ENCODE data around the gene SF1. TPM values are rescaled to one million over a fixed set of nuclear protein-coding genes. Genes with fewer than 3 reads are reported as not detected.

SF1 gene
- total RNA-seq, 1 donor from 2014 or later: 102 TPM

DNA sequence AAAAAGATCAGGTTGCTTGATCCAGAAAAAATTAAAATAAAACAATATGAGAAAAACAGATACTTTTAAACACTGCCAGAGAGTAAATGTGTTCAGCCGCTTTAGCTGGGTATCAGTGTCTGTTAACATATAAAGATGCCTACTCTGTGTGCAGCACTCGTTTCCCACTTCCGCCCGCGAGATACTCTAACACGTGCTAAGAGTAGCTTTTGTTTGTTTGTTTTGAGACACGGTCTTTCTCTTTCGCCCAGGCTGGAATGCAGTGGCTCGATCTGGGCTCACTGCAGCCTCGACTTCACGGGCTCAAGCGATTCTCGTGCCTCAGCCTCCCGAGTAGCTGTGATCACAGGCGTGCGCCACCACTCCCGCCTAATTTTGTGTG is 32.5 kb upstream of the SF1 start:
- Histone ChIP-seq H3K4me3 (ENCODE audit: low read length in 3 of 3) (peak overlapping the region; percentile 67 to 79 (median 77)), H3K36me3 (ENCODE audit: control insufficient read depth in 3 of 3, insufficient read depth in 3 of 3, low read length in 3 of 3) (peaks cover 18 to 21% (median 20%) of the 10 kb centered on the region in 3 donors), H3K9me3 (ENCODE audit: control insufficient read depth in 3 of 3, low read length in 3 of 3) (no peaks in the 10 kb centered on the region), H3K27ac (ENCODE audit: low read depth, low read length) (no peak overlapping the region), H3K9ac (ENCODE audit: low read depth in 1 of 3, low read length in 3 of 3) (peak overlapping the region; percentile 42 to 57 (median 47)), H3K4me1 (ENCODE audit: control insufficient read depth in 3 of 3, insufficient read depth in 3 of 3, low read length in 3 of 3) (peaks cover 10 to 12% (median 12%) of the 10 kb centered on the region in 3 donors), H3K27me3 (ENCODE audit: control insufficient read depth in 3 of 3, insufficient read depth in 3 of 3, low read length in 3 of 3) (no peaks in the 10 kb centered on the region)

DNA sequence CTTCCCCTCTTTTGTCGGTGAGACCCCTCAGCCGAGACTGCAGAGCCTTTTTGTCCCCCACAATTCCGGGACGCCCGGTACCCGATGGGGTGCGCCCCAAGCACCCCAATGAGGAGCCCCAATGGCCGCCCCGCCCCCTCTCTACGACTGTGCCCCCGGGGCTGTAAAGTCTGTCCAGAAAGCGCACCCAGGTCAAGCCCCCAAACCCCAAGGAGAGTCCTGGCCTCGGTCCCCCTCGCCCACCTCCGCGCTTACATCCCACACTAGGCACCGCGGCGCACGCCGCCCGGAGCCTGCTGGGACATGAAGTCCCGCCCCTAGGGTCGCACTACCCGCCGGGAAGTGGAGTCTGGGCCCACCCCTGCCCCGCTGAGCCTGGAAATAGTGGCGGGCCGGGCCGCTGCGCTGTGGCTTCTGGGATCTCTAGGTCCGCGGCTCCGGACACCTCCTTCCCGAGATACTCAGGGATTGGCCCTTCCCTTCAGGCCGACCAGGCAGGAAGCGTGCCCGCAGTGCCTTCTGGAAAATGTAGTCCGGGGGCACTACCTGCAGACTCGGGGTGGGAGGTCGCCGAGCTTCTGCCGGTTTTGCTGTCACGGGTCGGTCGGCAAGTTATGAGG is 32.0 kb upstream of the SF1 start, which contains the start of gene MEN1:
MEN1 (minus strand) TSS at position 281 of the 620 bp plus-strand sequence. CDS start 442 bp downstream, outside the sequence.
- peak within 1 kb of the TSS; percentile 67 to 82 (median 70) for H3K9ac ChIP-seq (ENCODE audit: low read depth in 1 of 3, low read length in 3 of 3)
- peaks cover 10 to 12% (median 12%) of the 10 kb centered on the region in 3 donors for H3K4me1 ChIP-seq (ENCODE audit: control insufficient read depth in 3 of 3, insufficient read depth in 3 of 3, low read length in 3 of 3)
- no peaks in the 10 kb centered on the region for H3K9me3 ChIP-seq (ENCODE audit: control insufficient read depth in 3 of 3, low read length in 3 of 3)
- H3K36me3 ChIP-seq (ENCODE audit: control insufficient read depth in 3 of 3, insufficient read depth in 3 of 3, low read length in 3 of 3): peaks cover 23 to 25% (median 24%) of the 10 kb centered on the region in 3 donors
- H3K4me3 ChIP-seq (ENCODE audit: low read length in 3 of 3): peak within 1 kb of the TSS; percentile 77 to 86 (median 79)
- peak within 1 kb of the TSS; percentile 9 for H3K27ac ChIP-seq (ENCODE audit: low read depth, low read length)
- no peaks in the 10 kb centered on the region for H3K27me3 ChIP-seq (ENCODE audit: control insufficient read depth in 3 of 3, insufficient read depth in 3 of 3, low read length in 3 of 3)

DNA sequence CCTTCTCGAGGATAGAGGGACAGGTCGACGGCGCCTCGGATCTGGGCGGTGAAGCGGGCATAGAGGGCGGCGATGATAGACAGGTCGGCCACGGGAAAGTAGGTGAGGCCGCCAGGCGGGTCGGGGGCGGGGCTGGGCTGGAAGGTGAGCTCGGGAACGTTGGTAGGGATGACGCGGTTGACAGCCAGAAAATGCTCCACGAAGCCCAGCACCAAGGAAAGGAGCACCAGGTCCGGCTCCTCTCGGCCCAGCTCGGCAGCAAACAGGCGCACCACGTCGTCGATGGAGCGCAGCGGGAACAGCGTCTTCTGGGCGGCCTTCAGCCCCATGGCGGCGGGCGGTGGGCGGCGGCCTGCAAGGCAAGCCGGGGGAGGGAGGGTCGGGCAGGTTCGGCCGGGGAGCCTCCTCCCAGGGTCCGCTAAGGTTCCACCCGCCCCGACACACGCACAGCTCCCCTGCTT is 31.5 kb upstream of the SF1 start:
- Histone ChIP-seq H3K36me3 (ENCODE audit: control insufficient read depth in 3 of 3, insufficient read depth in 3 of 3, low read length in 3 of 3) (peaks cover 27 to 30% (median 29%) of the 10 kb centered on the region in 3 donors), H3K9ac (ENCODE audit: low read depth in 1 of 3, low read length in 3 of 3) (peak overlapping the region; percentile 67 to 82 (median 70)), H3K27me3 (ENCODE audit: control insufficient read depth in 3 of 3, insufficient read depth in 3 of 3, low read length in 3 of 3) (no peaks in the 10 kb centered on the region), H3K4me3 (ENCODE audit: low read length in 3 of 3) (peak overlapping the region; percentile 77 to 86 (median 79)), H3K27ac (ENCODE audit: low read depth, low read length) (no peak overlapping the region), H3K4me1 (ENCODE audit: control insufficient read depth in 3 of 3, insufficient read depth in 3 of 3, low read length in 3 of 3) (peaks cover 10 to 12% (median 12%) of the 10 kb centered on the region in 3 donors), H3K9me3 (ENCODE audit: control insufficient read depth in 3 of 3, low read length in 3 of 3) (no peaks in the 10 kb centered on the region)

DNA sequence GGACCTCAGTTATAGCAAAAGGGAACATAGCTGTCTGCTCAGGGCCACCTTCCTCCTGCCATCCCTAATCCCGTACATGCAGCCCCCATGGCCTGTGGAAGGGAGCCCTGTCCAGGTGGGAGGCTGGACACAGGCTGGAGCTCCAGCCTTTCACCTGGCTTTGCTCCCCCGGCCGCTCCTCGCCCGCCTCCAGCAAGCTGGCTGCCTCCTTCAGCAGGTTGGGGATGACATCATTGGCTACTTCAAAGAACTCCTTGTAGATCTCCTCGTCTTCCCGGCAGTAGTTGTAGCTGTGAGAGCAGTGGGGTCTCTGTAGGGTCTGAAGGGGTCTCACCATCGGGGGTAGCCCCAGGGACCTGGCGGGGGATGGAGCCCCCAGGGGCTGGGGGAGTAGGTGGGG is 27.1 kb upstream of the SF1 start:
- Histone ChIP-seq H3K27ac (ENCODE audit: low read depth, low read length) (no peak overlapping the region), H3K4me1 (ENCODE audit: control insufficient read depth in 3 of 3, insufficient read depth in 3 of 3, low read length in 3 of 3) (peaks cover 18 to 30% (median 29%) of the 10 kb centered on the region in 3 donors), H3K27me3 (ENCODE audit: control insufficient read depth in 3 of 3, insufficient read depth in 3 of 3, low read length in 3 of 3) (no peaks in the 10 kb centered on the region), H3K9ac (ENCODE audit: low read depth in 1 of 3, low read length in 3 of 3) (no peak overlapping the region), H3K9me3 (ENCODE audit: control insufficient read depth in 3 of 3, low read length in 3 of 3) (no peaks in the 10 kb centered on the region), H3K4me3 (ENCODE audit: low read length in 3 of 3) (no peak overlapping the region), H3K36me3 (ENCODE audit: control insufficient read depth in 3 of 3, insufficient read depth in 3 of 3, low read length in 3 of 3) (peaks cover 30 to 35% (median 34%) of the 10 kb centered on the region in 3 donors)

DNA sequence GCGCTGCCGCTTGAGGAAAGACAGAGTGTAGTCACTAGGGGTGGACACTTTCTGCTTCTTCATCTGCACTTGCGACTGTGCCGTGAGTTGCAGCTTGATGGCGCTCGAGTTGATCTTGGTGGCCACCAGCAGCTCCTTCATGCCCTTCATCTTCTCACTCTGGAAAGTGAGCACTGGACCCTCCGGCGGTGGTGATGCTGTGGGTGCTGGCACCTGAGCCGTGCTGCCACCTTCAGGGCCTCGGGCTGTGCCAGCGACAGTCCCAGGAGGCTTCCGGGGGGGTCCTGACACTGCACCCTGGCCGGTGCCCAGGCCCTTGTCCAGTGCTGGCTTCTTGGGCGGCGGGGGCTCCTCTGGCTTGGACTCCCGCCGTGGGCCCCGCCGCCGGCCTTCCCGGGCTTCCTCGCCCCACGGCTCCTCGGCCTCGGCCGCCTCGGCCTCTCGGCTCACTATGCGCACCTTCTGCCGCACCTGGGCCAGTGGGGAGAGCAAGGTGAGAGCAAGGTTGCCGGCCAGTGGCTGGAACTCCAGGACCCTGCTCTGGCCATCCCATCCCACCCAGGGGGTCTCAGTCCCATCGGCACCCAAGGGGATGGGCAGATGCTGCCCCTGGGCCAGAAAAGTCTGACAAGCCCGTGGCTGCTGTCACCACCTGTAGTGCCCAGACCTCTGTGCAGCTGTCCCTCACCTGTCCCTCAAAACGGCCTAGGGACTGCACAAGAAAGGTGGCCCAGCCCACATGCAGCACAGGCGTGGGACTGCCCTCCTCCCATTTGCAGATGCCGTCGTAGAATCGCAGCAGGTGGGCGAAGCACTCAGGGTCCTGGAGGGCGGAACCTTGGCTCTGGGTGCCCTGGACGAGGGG is 26.2 kb upstream of the SF1 start:
- Histone ChIP-seq H3K4me1 (ENCODE audit: control insufficient read depth in 3 of 3, insufficient read depth in 3 of 3, low read length in 3 of 3) (peaks cover 15 to 26% (median 23%) of the 10 kb centered on the region in 3 donors), H3K9me3 (ENCODE audit: control insufficient read depth in 3 of 3, low read length in 3 of 3) (no peaks in the 10 kb centered on the region), H3K9ac (ENCODE audit: low read depth in 1 of 3, low read length in 3 of 3) (peak overlapping the region in 1 of 3 donors; percentile 70), H3K4me3 (ENCODE audit: low read length in 3 of 3) (no peak overlapping the region), H3K27me3 (ENCODE audit: control insufficient read depth in 3 of 3, insufficient read depth in 3 of 3, low read length in 3 of 3) (no peaks in the 10 kb centered on the region), H3K36me3 (ENCODE audit: control insufficient read depth in 3 of 3, insufficient read depth in 3 of 3, low read length in 3 of 3) (peaks cover 30 to 35% (median 34%) of the 10 kb centered on the region in 3 donors), H3K27ac (ENCODE audit: low read depth, low read length) (no peak overlapping the region)

DNA sequence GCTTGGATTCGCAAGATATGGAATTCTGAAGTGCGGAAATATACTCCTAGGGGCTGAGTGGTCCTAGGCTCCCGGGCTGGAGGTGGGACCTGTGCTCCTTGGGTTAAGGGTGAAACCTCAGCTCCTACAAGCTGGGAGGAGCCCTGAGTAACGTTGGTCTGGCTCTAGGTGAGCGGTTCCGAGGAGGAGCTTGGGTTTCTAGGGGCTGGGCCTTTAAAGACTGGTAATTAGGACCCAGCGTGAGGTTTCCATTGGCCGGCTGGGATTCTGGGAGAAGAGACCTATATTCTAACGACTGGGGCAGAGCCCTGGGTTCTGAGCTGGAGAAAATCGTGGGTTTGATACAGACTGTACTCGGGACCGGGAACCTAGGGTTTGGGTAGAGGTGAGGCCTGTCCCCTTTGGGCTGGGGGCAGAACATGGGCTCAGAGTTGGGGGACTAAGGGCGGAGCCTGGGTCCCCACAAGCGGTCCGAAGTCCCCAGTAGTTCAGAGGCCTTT is 25.6 kb upstream of the SF1 start:
- peak overlapping the region; percentile 68 to 79 (median 70) for H3K9ac ChIP-seq (ENCODE audit: low read depth in 1 of 3, low read length in 3 of 3)
- peaks cover 11 to 21% (median 18%) of the 10 kb centered on the region in 3 donors for H3K4me1 ChIP-seq (ENCODE audit: control insufficient read depth in 3 of 3, insufficient read depth in 3 of 3, low read length in 3 of 3)
- H3K27ac ChIP-seq (ENCODE audit: low read depth, low read length): peak overlapping the region; percentile 60
- no peaks in the 10 kb centered on the region for H3K9me3 ChIP-seq (ENCODE audit: control insufficient read depth in 3 of 3, low read length in 3 of 3)
- H3K27me3 ChIP-seq (ENCODE audit: control insufficient read depth in 3 of 3, insufficient read depth in 3 of 3, low read length in 3 of 3): no peaks in the 10 kb centered on the region
- H3K4me3 ChIP-seq (ENCODE audit: low read length in 3 of 3): peak overlapping the region; percentile 69 to 79 (median 73)
- H3K36me3 ChIP-seq (ENCODE audit: control insufficient read depth in 3 of 3, insufficient read depth in 3 of 3, low read length in 3 of 3): peaks cover 30 to 35% (median 34%) of the 10 kb centered on the region in 3 donors

DNA sequence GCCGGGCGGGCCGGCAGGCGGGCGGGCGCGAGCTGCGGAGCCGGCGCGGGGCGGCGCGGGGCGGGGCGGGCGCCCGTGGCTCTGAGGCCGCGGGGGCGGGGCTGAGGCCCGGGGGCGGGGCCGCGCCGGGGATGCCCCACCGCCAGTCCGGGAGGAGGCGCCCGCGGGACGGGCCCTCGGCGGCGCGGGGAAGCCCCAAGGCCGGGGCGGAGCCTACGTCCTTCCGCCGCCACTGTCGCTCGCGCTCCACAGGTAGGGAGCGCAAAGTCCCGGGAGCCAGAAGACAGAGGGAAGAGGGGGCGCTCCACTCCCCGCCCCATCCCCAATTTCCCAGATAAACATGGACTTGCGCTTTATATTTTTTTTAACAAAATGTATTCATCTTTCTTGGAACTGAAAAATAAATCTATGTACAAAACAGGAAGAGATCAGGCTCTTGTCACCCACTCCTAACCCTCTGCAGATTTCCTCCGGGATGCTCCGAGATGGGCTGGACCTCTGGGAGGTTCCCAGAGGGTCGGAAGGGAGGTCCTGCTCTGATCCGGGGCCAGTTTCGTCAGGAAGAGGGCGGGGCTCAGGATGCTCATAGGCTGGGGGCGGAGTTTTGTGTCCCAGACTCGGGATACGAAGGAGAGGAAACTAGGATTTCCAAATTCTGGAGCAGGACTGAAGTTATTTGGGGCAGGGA is 25.0 kb upstream of the SF1 start, which contains the start of gene MAP4K2:
MAP4K2 (minus strand) TSS at position 57 of the 688 bp plus-strand sequence. CDS start 65 bp downstream, outside the sequence.
- H3K27ac ChIP-seq (ENCODE audit: low read depth, low read length): peak within 1 kb of the TSS; percentile 60
- no peaks in the 10 kb centered on the region for H3K9me3 ChIP-seq (ENCODE audit: control insufficient read depth in 3 of 3, low read length in 3 of 3)
- peak within 1 kb of the TSS; percentile 68 to 79 (median 70) for H3K9ac ChIP-seq (ENCODE audit: low read depth in 1 of 3, low read length in 3 of 3)
- peaks cover 30 to 35% (median 34%) of the 10 kb centered on the region in 3 donors for H3K36me3 ChIP-seq (ENCODE audit: control insufficient read depth in 3 of 3, insufficient read depth in 3 of 3, low read length in 3 of 3)
- peak within 1 kb of the TSS; percentile 69 to 79 (median 73) for H3K4me3 ChIP-seq (ENCODE audit: low read length in 3 of 3)
- H3K4me1 ChIP-seq (ENCODE audit: control insufficient read depth in 3 of 3, insufficient read depth in 3 of 3, low read length in 3 of 3): peaks cover 11 to 21% (median 18%) of the 10 kb centered on the region in 3 donors
- no peaks in the 10 kb centered on the region for H3K27me3 ChIP-seq (ENCODE audit: control insufficient read depth in 3 of 3, insufficient read depth in 3 of 3, low read length in 3 of 3)

DNA sequence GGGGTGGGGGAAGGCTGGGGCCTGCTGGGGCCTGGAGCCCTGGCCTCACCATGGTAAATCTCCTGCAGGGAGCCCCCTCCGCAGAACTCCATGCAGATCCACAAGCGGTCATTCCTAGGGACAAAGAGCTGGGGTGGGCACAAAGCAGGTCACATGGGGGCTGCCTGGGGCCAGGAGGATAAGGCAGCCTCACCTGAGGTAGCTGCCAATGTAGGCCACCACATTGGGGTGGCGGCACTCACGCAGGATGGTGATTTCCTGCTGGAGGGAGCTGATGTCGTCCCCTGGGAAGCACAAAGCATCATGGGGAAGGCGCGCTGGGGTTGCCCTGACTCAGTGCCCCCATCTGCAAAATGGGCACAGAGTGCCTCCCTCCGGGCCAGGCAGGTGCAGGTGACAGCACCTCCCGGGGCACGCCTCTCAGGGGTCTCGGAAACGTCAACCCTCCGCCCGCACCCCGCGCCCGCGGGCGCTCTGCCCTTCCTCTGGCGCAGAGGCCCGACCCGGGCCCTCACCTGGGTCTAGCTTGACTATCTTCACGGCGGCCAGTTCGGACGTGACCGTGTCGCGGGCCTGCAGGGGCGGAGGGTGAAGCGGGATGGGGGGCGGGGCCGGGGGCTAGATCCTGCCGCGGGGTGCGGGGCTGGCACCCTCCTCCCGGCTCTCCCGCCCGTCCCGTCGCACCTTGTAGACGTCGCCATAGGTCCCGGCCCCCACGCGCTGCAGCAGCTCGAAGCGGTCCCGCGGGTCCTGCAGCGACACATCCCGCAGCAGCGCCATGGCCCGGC is 24.2 kb upstream of the SF1 start:
- Histone ChIP-seq H3K27ac (ENCODE audit: low read depth, low read length) (no peak overlapping the region), H3K27me3 (ENCODE audit: control insufficient read depth in 3 of 3, insufficient read depth in 3 of 3, low read length in 3 of 3) (no peaks in the 10 kb centered on the region), H3K9me3 (ENCODE audit: control insufficient read depth in 3 of 3, low read length in 3 of 3) (no peaks in the 10 kb centered on the region), H3K36me3 (ENCODE audit: control insufficient read depth in 3 of 3, insufficient read depth in 3 of 3, low read length in 3 of 3) (peaks cover 26 to 30% (median 30%) of the 10 kb centered on the region in 3 donors), H3K4me1 (ENCODE audit: control insufficient read depth in 3 of 3, insufficient read depth in 3 of 3, low read length in 3 of 3) (peaks cover 11 to 21% (median 18%) of the 10 kb centered on the region in 3 donors), H3K9ac (ENCODE audit: low read depth in 1 of 3, low read length in 3 of 3) (peak overlapping the region in 2 of 3 donors; percentile 38 to 68), H3K4me3 (ENCODE audit: low read length in 3 of 3) (peak overlapping the region; percentile 32 to 56 (median 54))

Data from skeletal muscle tissue (tissue), 4 donors.